Osteocyte (in vitro differentiated cells): ENCODE data around the gene SCNN1G. TPM values are rescaled to one million over a fixed set of nuclear protein-coding genes. Genes with fewer than 3 reads are reported as not detected.

Source experiments
- DNase-seq: peaks from one replicate; pipeline ENCODE4 v3.0.0; 2021; ENCODE audit warnings: mixed read lengths; ENCODE audit not compliant: unreplicated experiment; ENCODE audit errors: extremely low spot score
- H3K27ac Mint-ChIP-seq: one replicate; pipeline ENCODE4 v1.8.0; 2021; ENCODE audit warnings: mild to moderate bottlenecking, mixed read lengths; ENCODE audit not compliant: unreplicated experiment
- H3K27me3 Mint-ChIP-seq: one replicate; pipeline ENCODE4 v1.8.0; 2021; ENCODE audit warnings: mixed read lengths; ENCODE audit not compliant: unreplicated experiment
- H3K36me3 Mint-ChIP-seq: one replicate; pipeline ENCODE4 v1.8.0; 2021; ENCODE audit warnings: mixed read lengths; ENCODE audit not compliant: unreplicated experiment
- H3K4me1 Mint-ChIP-seq: one replicate; pipeline ENCODE4 v1.8.0; 2021; ENCODE audit warnings: mixed read lengths; ENCODE audit not compliant: unreplicated experiment
- H3K4me3 Mint-ChIP-seq: one replicate; pipeline ENCODE4 v1.8.0; 2021; ENCODE audit warnings: mild to moderate bottlenecking, moderate library complexity, mixed read lengths; ENCODE audit not compliant: unreplicated experiment
- H3K9me3 Mint-ChIP-seq: one replicate; pipeline ENCODE4 v1.8.0; 2021; ENCODE audit warnings: mixed read lengths; ENCODE audit not compliant: unreplicated experiment
- total RNA-seq: library from RNA; stranded (reverse); gene quantifications from 2 replicates; pipeline ENCODE4 v1.2.1, GENCODE V29; 2021
- TF ChIP-seq, protein P1 (sequence below): fragments of 200-600 bp; sonication (generic); IDR thresholded peaks from 2 replicates; pipeline ENCODE4 v1.5.0; 2021; ENCODE audit warnings: antibody characterized with exemption, mild to moderate bottlenecking, moderate library complexity

Gene SCNN1G
- total RNA-seq, 1 donor from 2014 or later, result not detected

DNA sequence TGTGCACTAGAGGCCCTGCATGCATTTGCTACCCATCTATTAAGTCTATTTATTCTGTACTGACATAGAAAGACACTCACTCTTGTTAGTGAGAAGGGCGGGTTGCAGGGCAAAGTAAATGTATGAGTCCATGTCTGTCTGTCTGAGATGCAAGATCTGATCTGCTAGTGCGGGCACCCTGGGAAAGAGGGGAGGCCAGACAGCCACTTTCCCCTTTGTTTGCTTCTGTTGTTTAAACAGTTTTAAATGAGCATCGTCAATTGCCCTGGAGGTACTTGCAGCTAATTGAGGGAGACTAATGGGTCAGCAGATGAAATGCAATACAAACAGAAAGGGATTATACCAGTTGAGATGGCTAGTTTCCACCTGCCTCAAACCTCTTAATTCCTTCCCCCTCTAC, 24.9 kb downstream of the SCNN1G start:
- H3K4me3 Mint-ChIP-seq, result no peak overlapping the region
- peaks cover 8% of the 10 kb centered on the region for H3K27me3 Mint-ChIP-seq
- no peaks in the 10 kb centered on the region for H3K4me1 Mint-ChIP-seq
- no peak overlapping the region for H3K27ac Mint-ChIP-seq
- H3K36me3 Mint-ChIP-seq, result no peaks in the 10 kb centered on the region
- TF ChIP-seq, protein P1, sequence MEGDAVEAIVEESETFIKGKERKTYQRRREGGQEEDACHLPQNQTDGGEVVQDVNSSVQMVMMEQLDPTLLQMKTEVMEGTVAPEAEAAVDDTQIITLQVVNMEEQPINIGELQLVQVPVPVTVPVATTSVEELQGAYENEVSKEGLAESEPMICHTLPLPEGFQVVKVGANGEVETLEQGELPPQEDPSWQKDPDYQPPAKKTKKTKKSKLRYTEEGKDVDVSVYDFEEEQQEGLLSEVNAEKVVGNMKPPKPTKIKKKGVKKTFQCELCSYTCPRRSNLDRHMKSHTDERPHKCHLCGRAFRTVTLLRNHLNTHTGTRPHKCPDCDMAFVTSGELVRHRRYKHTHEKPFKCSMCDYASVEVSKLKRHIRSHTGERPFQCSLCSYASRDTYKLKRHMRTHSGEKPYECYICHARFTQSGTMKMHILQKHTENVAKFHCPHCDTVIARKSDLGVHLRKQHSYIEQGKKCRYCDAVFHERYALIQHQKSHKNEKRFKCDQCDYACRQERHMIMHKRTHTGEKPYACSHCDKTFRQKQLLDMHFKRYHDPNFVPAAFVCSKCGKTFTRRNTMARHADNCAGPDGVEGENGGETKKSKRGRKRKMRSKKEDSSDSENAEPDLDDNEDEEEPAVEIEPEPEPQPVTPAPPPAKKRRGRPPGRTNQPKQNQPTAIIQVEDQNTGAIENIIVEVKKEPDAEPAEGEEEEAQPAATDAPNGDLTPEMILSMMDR, result no peak
- no peak for DNase-seq
- H3K9me3 Mint-ChIP-seq, result no peaks in the 10 kb centered on the region

DNA sequence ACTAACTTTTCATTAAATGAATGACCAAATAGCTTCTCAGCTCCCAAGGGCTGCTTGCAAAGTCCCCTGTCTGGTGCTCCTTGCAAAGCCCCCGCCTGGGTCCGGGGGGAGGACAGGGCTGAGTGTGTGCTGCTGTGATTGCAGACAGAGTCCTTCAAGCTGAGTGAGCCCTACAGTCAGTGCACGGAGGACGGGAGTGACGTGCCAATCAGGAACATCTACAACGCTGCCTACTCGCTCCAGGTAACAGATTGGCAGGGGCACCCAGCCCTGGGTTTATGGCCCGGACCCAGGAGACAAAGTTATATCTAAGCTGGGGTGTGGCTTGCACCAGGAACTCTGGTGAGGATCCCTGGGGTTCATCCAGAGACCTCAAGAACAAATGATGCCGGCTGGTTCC, 27.1 kb downstream of the SCNN1G start:
- Mint-ChIP-seq H3K4me1 (no peaks in the 10 kb centered on the region), H3K27me3 (peaks cover 5% of the 10 kb centered on the region), H3K9me3 (no peaks in the 10 kb centered on the region), H3K4me3 (no peak overlapping the region), H3K27ac (no peak overlapping the region), H3K36me3 (no peaks in the 10 kb centered on the region)
- DNase-seq, result no peak
- TF ChIP-seq, protein P1, result no peak

DNA sequence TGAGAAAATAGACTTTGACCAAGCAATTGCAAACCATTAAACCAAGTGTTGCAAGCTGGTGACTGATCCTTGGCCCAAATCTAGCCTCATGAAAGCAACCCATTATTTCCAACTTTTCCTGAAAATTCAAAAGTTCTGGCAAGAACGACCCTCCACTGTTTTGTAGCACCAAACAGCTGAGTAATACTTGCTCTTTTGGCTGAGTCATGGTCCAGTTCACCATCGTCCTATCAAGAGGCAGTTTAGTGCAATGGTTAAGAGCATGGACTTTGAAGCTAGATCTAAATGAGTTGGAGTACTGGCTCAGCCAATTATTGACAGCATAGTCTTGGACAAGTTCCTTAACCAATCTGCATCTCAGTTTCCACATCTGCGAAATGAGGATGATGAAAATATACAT, 31.3 kb downstream of the SCNN1G start:
- no peak overlapping the region for H3K27ac Mint-ChIP-seq
- no peaks in the 10 kb centered on the region for H3K9me3 Mint-ChIP-seq
- H3K36me3 Mint-ChIP-seq, result no peaks in the 10 kb centered on the region
- no peaks in the 10 kb centered on the region for H3K4me1 Mint-ChIP-seq
- no peak for DNase-seq
- peaks cover 3% of the 10 kb centered on the region for H3K27me3 Mint-ChIP-seq
- TF ChIP-seq, protein P1, result no peak
- no peak overlapping the region for H3K4me3 Mint-ChIP-seq

DNA sequence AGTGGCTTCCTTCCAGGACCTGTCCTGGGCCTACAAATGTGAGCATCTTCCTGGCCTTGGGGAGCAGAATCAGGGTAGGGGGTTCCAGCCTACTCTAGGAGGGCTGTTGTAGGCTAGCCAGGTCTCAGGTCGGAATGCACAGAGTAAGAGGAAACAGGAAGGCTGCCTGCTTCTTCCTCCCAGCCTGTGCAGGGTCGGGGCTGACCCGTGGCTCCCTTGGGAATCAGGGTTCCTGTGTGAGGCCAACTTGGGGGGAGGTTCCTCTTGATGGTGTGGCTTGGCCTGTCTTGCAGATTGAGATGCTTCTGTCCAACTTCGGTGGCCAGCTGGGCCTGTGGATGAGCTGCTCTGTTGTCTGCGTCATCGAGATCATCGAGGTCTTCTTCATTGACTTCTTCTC, 32.3 kb downstream of the SCNN1G start:
- Mint-ChIP-seq H3K36me3 (no peaks in the 10 kb centered on the region), H3K27me3 (no peaks in the 10 kb centered on the region), H3K4me1 (no peaks in the 10 kb centered on the region), H3K27ac (no peak overlapping the region), H3K9me3 (no peaks in the 10 kb centered on the region), H3K4me3 (no peak overlapping the region)
- no peak for DNase-seq
- TF ChIP-seq, protein P1, result no peak

DNA sequence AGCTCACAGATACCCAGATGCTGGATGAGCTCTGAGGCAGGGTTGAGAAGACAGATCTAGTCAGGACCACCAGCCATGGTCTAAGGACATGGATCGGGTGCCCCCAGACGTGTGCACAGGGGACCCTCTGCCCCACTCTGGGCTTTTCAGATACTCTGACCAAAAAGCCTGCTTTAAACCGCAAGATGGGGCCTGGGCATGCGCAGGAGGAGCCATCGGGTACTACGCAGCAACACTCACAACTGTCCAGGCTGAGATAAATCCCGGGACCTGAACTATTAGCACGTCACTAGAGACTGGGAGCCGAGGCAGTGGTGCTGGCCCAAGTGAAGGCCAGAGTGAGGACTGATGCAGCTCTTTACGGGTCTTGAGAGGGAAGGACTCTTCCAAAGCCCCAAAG, 32.9 kb downstream of the SCNN1G start:
- Mint-ChIP-seq H3K9me3 (no peaks in the 10 kb centered on the region), H3K36me3 (no peaks in the 10 kb centered on the region), H3K4me3 (no peak overlapping the region), H3K4me1 (no peaks in the 10 kb centered on the region), H3K27me3 (no peaks in the 10 kb centered on the region), H3K27ac (no peak overlapping the region)
- DNase-seq, result no peak
- TF ChIP-seq, protein P1, result no peak
